Vagina (tissue), 2 donors: Measurements from ENCODE around the gene GDA.

Experiments used
- POLR2A ChIP-seq, 2 donors: fragments of 450-650 bp; IDR thresholded peaks; one replicate each; pipeline ENCODE4 v1.6.1; 2017; ENCODE audit warnings: antibody characterized with exemption in 2 of 2, mild to moderate bottlenecking in 2 of 2, moderate library complexity in 2 of 2
- POLR2AphosphoS5 ChIP-seq, 2 donors: sonication (generic); formaldehyde crosslinking; IDR thresholded peaks; one replicate each; pipeline ENCODE4 v1.9.0; 2017; ENCODE audit warnings: antibody characterized with exemption in 2 of 2, mild to moderate bottlenecking in 2 of 2, low read depth in 1 of 2; ENCODE audit not compliant: insufficient read depth in 1 of 2

DNA sequence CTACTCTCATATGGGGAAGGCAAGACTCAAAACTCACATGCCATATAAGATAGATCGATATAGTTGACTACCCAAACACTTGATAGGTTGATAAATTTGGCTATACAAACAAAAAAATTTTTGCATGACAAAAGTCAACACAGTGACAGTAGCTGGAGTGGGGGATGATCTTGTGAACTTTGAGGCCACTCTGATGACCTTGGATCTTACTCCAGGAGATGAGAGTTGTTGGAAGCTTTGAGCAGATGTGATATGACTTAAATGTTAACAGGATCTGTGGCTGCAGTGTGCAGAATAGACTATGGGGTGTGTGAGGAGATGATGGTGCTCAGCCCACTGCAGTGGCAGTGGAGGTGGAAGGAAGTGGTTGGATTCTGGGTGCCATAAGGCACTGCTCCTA lies 114.3 kb downstream of the GDA start:
- no peak for TF ChIP-seq POLR2AphosphoS5 (IDR thresholded peaks at IDR 0.05; ENCODE audit: insufficient read depth in 1 of 2, low read depth in 1 of 2)
- TF ChIP-seq POLR2A (IDR thresholded peaks at IDR 0.05) = no peak
